OCI-LY1 (cell line): ENCODE measurements around the gene TDRD15.

ENCODE experiments used
- H2AFZ ChIP-seq: fragments of 200-600 bp; sonication (generic), shearing (Covaris generic); 2 replicates; pipeline ENCODE4 v1.6.0; 2014; ENCODE audit warnings: antibody characterized with exemption, mild to moderate bottlenecking, low read length
- H3F3A ChIP-seq: fragments of 200-600 bp; sonication (generic), shearing (Covaris generic); 2 replicates; pipeline ENCODE4 v1.6.0; 2014; ENCODE audit warnings: mild to moderate bottlenecking, antibody characterized with exemption, low read length, moderate library complexity; ENCODE audit not compliant: insufficient read depth
- H3K27ac ChIP-seq: fragments of 200-600 bp; sonication (generic); 2 replicates; pipeline ENCODE4 v1.5.1; 2014; ENCODE audit warnings: low read length, mixed run types, mild to moderate bottlenecking, low read depth; ENCODE audit not compliant: poor library complexity, severe bottlenecking
- H3K27me3 ChIP-seq: fragments of 200-600 bp; sonication (generic); 2 replicates; pipeline ENCODE4 v1.6.0; 2014; ENCODE audit warnings: antibody characterized with exemption, mild to moderate bottlenecking, low read length, moderate library complexity; ENCODE audit not compliant: insufficient read depth
- H3K36me3 ChIP-seq: fragments of 200-600 bp; sonication (generic); 2 replicates; pipeline ENCODE4 v1.6.1; 2014; ENCODE audit warnings: mild to moderate bottlenecking, antibody characterized with exemption, low read length, moderate library complexity, mixed read lengths; ENCODE audit not compliant: insufficient read depth
- H3K4me1 ChIP-seq: fragments of 200-600 bp; sonication (generic); 2 replicates; pipeline ENCODE4 v1.5.1; 2014; ENCODE audit warnings: mild to moderate bottlenecking, low read length, moderate library complexity; ENCODE audit not compliant: insufficient read depth, severe bottlenecking
- H3K4me2 ChIP-seq: fragments of 200-600 bp; sonication (generic), shearing (Covaris generic); 2 replicates; pipeline ENCODE4 v1.6.1; 2014; ENCODE audit warnings: low read length
- H3K4me3 ChIP-seq: fragments of 200-600 bp; sonication (generic); 2 replicates; pipeline ENCODE4 v1.5.1; 2014; ENCODE audit warnings: low read length, low read depth, mild to moderate bottlenecking, mixed read lengths; ENCODE audit not compliant: poor library complexity, severe bottlenecking
- H3K79me2 ChIP-seq: fragments of 200-600 bp; shearing (Covaris generic); 2 replicates; pipeline ENCODE4 v1.6.1; 2016; ENCODE audit warnings: mixed run types, low read length, mixed read lengths; ENCODE audit not compliant: insufficient read depth
- H3K9ac ChIP-seq: fragments of 200-600 bp; sonication (generic), shearing (Covaris generic); 2 replicates; pipeline ENCODE4 v1.6.1; 2014; ENCODE audit warnings: mild to moderate bottlenecking, low read length, mixed read lengths
- H3K9me2 ChIP-seq: fragments of 200-600 bp; sonication (generic), shearing (Covaris generic); 2 replicates; pipeline ENCODE4 v1.6.1; 2014; ENCODE audit warnings: low read depth, mild to moderate bottlenecking, low read length, mixed read lengths
- H3K9me3 ChIP-seq: fragments of 200-600 bp; shearing (Covaris generic); 2 replicates; pipeline ENCODE4 v1.6.1; 2014; ENCODE audit warnings: low read length, mixed read lengths
- H4K20me1 ChIP-seq: fragments of 200-600 bp; sonication (generic), shearing (Covaris generic); 2 replicates; pipeline ENCODE4 v1.6.0; 2016; ENCODE audit warnings: mild to moderate bottlenecking, low read length; ENCODE audit not compliant: insufficient read depth
- EZH2 ChIP-seq: fragments of 200-600 bp; sonication (generic), shearing (Covaris generic); IDR thresholded peaks from 2 replicates; pipeline ENCODE4 v1.8.0; 2017; ENCODE audit warnings: borderline replicate concordance, mixed run types, mild to moderate bottlenecking, antibody characterized with exemption, low read length, moderate library complexity, mixed read lengths
- TF ChIP-seq, protein P1 (sequence below): fragments of 200-600 bp; sonication (generic), shearing (Covaris generic); IDR thresholded peaks from 2 replicates; pipeline ENCODE4 v1.5.1; 2017; ENCODE audit warnings: mild to moderate bottlenecking, antibody characterized with exemption, low read length, moderate library complexity, mixed read lengths

The TDRD15 gene

DNA sequence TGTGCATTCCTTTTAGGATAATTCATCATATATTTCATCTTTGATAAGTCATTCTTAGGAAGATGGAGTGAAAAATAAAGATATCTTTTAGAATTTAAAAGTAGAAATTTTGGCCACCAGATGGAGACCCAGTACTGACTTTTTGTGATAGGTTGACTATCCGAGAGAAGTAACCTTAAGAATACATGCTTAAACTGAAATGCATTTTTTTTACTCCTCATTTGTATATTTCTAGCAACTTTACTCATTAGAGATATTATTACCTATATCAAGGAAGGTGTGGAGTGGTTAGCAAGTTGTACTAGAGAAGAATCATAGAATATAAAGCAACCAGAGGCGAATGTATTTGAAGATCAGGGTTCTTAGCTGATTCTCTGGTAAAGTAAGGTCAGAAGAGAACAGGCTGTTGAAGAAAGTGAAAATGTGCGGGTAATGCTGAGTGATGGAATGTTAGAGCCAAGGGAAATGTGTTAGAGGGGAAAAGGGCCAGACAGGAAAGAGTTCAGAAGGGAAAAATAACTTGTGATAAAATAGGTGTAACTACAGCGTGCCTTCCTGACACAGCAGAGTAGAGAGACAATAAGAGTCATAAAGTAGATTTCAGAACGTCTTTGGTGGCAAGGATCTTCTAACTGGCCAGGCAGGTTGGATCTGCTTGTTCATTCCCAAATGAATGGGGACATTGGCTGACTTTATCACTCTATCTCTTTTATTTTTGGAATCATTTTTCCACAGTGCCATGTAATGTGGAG lies 52.3 kb downstream of the TDRD15 start:
- no peak overlapping the region for H3K27ac ChIP-seq
- H3K4me3 ChIP-seq, result no peak overlapping the region
- H3K79me2 ChIP-seq, result no peaks in the 10 kb centered on the region
- no peaks in the 10 kb centered on the region for H3K9me2 ChIP-seq
- no peaks in the 10 kb centered on the region for H3K9me3 ChIP-seq
- H3F3A ChIP-seq, result no peaks in the 10 kb centered on the region
- TF ChIP-seq EZH2, result no peak
- TF ChIP-seq, protein P1, sequence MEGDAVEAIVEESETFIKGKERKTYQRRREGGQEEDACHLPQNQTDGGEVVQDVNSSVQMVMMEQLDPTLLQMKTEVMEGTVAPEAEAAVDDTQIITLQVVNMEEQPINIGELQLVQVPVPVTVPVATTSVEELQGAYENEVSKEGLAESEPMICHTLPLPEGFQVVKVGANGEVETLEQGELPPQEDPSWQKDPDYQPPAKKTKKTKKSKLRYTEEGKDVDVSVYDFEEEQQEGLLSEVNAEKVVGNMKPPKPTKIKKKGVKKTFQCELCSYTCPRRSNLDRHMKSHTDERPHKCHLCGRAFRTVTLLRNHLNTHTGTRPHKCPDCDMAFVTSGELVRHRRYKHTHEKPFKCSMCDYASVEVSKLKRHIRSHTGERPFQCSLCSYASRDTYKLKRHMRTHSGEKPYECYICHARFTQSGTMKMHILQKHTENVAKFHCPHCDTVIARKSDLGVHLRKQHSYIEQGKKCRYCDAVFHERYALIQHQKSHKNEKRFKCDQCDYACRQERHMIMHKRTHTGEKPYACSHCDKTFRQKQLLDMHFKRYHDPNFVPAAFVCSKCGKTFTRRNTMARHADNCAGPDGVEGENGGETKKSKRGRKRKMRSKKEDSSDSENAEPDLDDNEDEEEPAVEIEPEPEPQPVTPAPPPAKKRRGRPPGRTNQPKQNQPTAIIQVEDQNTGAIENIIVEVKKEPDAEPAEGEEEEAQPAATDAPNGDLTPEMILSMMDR, result peak; percentile 27; the same call in 1 of the 2 replicates
- no peaks in the 10 kb centered on the region for H3K36me3 ChIP-seq
- H3K4me1 ChIP-seq, result no peaks in the 10 kb centered on the region
- no peak overlapping the region for H3K9ac ChIP-seq
- no peak overlapping the region for H3K4me2 ChIP-seq
- H3K27me3 ChIP-seq, result no peaks in the 10 kb centered on the region
- no peaks in the 10 kb centered on the region for H4K20me1 ChIP-seq
- H2AFZ ChIP-seq, result no peak overlapping the region

DNA sequence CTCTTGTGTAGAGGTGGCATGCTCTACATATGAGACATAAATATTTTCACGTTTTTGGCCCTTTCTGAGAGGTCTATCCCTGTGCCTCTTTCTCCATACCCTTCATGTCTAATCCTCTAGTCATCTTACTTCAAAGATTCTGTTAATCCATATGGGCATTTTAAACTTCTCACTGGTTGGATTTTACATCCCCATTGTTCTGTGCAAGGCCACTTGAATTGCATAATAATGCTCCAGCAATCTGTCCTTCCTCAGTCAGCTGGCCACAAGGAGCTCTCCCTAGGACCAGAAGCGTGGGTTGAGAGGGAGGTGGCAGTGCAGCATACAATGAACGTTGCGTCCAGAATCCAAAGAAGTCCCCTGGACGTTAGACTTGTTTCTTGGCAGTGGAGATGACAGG lies 58.2 kb downstream of the TDRD15 start:
- no peak overlapping the region for H2AFZ ChIP-seq
- H3F3A ChIP-seq, result no peaks in the 10 kb centered on the region
- no peaks in the 10 kb centered on the region for H3K4me1 ChIP-seq
- TF ChIP-seq, protein P1, result no peak
- no peaks in the 10 kb centered on the region for H3K36me3 ChIP-seq
- no peaks in the 10 kb centered on the region for H4K20me1 ChIP-seq
- H3K4me2 ChIP-seq, result no peak overlapping the region
- no peaks in the 10 kb centered on the region for H3K79me2 ChIP-seq
- no peaks in the 10 kb centered on the region for H3K9me3 ChIP-seq
- H3K9me2 ChIP-seq, result no peaks in the 10 kb centered on the region
- no peak overlapping the region for H3K4me3 ChIP-seq
- no peaks in the 10 kb centered on the region for H3K27me3 ChIP-seq
- H3K27ac ChIP-seq, result no peak overlapping the region
- no peak overlapping the region for H3K9ac ChIP-seq

DNA sequence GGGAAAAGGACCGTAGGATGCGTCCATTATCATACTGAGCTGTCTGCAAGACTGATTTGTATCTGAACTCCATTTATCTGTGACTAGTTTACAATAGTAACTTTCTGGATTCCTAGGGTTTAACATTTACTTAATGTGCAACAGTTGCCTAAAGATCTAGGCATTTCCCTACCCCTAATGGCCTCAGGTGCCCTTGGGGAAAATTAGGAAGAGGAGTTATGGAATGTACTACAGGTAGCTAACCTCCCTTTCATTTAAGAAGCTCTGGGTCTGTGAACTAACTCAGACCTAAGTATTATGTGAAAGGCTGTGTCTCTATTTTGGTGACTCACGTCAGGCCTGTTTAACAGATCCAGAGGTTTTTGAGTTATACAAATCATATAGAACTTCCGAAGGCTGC lies 59.5 kb downstream of the TDRD15 start:
- H3K27me3 ChIP-seq, result no peaks in the 10 kb centered on the region
- no peak for TF ChIP-seq EZH2
- TF ChIP-seq, protein P1, result no peak
- no peaks in the 10 kb centered on the region for H3K9me3 ChIP-seq
- no peaks in the 10 kb centered on the region for H4K20me1 ChIP-seq
- no peak overlapping the region for H3K4me3 ChIP-seq
- H2AFZ ChIP-seq, result no peak overlapping the region
- no peaks in the 10 kb centered on the region for H3K79me2 ChIP-seq
- no peaks in the 10 kb centered on the region for H3K9me2 ChIP-seq
- H3K4me1 ChIP-seq, result no peaks in the 10 kb centered on the region
- H3K27ac ChIP-seq, result no peak overlapping the region
- H3K4me2 ChIP-seq, result no peak overlapping the region
- no peak overlapping the region for H3K9ac ChIP-seq
- H3K36me3 ChIP-seq, result no peaks in the 10 kb centered on the region
- H3F3A ChIP-seq, result no peaks in the 10 kb centered on the region
